Panc1 (cell line): ENCODE measurements around the gene DEFB114. TPM values are rescaled to one million over a fixed set of nuclear protein-coding genes. Genes with fewer than 3 reads are reported as not detected.

ENCODE experiments used
- ATAC-seq: fragments of 200-7000 bp; cut with Tn5 transposase; 2 replicates; pipeline ENCODE4 v1.9.1; 2020; ENCODE audit warnings: mild to moderate bottlenecking, moderate library complexity
- BruUV-seq: library from RNA; stranded (reverse); fragments of 400-500 nt; replicated peaks from 2 replicates; lab custom pipeline; 2021; lab: Mats Ljungman, UMichigan
- CTCF ChIA-PET: fragments of 300-600 bp; sonication (Branson Sonifier 250); formaldehyde crosslinking; loops from one replicate; lab custom pipeline; 2022; ENCODE audit warnings: antibody characterized with exemption; lab: Charles Lee
- POLR2A ChIA-PET: fragments of 300-600 bp; sonication (Branson Sonifier 250); formaldehyde crosslinking; loops from one replicate; lab custom pipeline; 2022; ENCODE audit warnings: antibody characterized with exemption; lab: Charles Lee
- DNase-seq: peaks from one replicate; pipeline ENCODE4 v3.0.0-alpha.2; 2010; ENCODE audit warnings: low read depth, low spot score
- H3K27ac ChIP-seq: 2 replicates; pipeline ENCODE4 v1.5.1; 2011; ENCODE audit warnings: mild to moderate bottlenecking, low read length, inconsistent platforms
- H3K27me3 ChIP-seq: fragments of 200-500 bp; sonication (Bioruptor generic); 2 replicates; pipeline ENCODE4 v1.6.0; 2014; ENCODE audit warnings: low read length, inconsistent platforms; ENCODE audit not compliant: control insufficient read depth, insufficient read depth
- H3K36me3 ChIP-seq: fragments of 200-500 bp; sonication (Bioruptor generic); 2 replicates; pipeline ENCODE4 v1.5.1; 2014; ENCODE audit warnings: inconsistent platforms, mild to moderate bottlenecking, low read length, moderate library complexity; ENCODE audit not compliant: control insufficient read depth, insufficient read depth
- H3K4me1 ChIP-seq: 2 replicates; pipeline ENCODE4 v1.5.1; 2011; ENCODE audit warnings: inconsistent platforms, mild to moderate bottlenecking, low read length, moderate library complexity; ENCODE audit not compliant: control insufficient read depth, insufficient read depth
- H3K4me3 ChIP-seq, 2 experiments: 2 replicates each; pipeline ENCODE4 v1.5.1; 2011 to 2012; ENCODE audit warnings: low read depth in 2 of 2, low read length in 2 of 2, mild to moderate bottlenecking in 2 of 2, inconsistent platforms in 1 of 2, moderate library complexity in 1 of 2
- H3K9me3 ChIP-seq: fragments of 200-500 bp; sonication (Bioruptor generic); 2 replicates; pipeline ENCODE4 v1.5.1; 2014; ENCODE audit warnings: low read depth, mild to moderate bottlenecking, inconsistent platforms, low read length, moderate library complexity; ENCODE audit not compliant: control insufficient read depth, insufficient read depth
- CTCF ChIP-seq: fragments of 450-650 bp; IDR thresholded peaks from 2 replicates; pipeline ENCODE4 v1.5.1; 2017; ENCODE audit warnings: mild to moderate bottlenecking
- POLR2AphosphoS5 ChIP-seq: IDR thresholded peaks from 2 replicates; pipeline ENCODE4 v1.6.1; 2012; ENCODE audit warnings: mild to moderate bottlenecking, low read depth, low read length, moderate library complexity
- REST ChIP-seq, 2 experiments: IDR thresholded peaks; 2 replicates each; pipeline ENCODE4 v1.6.1; 2011 to 2012; ENCODE audit warnings: low read depth in 2 of 2, control low read depth in 1 of 2, low read length in 1 of 2, mild to moderate bottlenecking in 1 of 2, moderate library complexity in 1 of 2; ENCODE audit not compliant: insufficient read depth in 1 of 2
- SIN3A ChIP-seq: IDR thresholded peaks from 2 replicates; pipeline ENCODE4 v1.6.1; 2012; ENCODE audit warnings: low read depth, mild to moderate bottlenecking, low read length, moderate library complexity, borderline replicate concordance; ENCODE audit not compliant: insufficient read depth
- TCF7L2 ChIP-seq: IDR thresholded peaks from 2 replicates; pipeline ENCODE4 v1.6.1; 2011; ENCODE audit warnings: mild to moderate bottlenecking, low read depth, low read length, inconsistent platforms
- in situ Hi-C: cut with HindIII; loops from 2 replicates; pipeline ENCODE4 v1.10.0; 2016; ENCODE audit warnings: low sequenced_read_pairs, low pct_unique_long_range_greater_than_20kb
- intact Hi-C: fragments of 100-400 bp; cut with micrococcal nuclease; formaldehyde crosslinking; loops from one replicate; pipeline ENCODE4 v1.10.0; 2022; ENCODE audit not compliant: unreplicated experiment
- total RNA-seq: library from RNA; stranded (reverse); gene quantifications from one replicate; pipeline ENCODE4 v1.2.1, GENCODE V29; 2021; ENCODE audit not compliant: unreplicated experiment

The DEFB114 gene
- total RNA-seq, 1 experiment from 2014 or later = not detected

- H3K27ac ChIP-seq = no peak overlapping the region
- ATAC-seq = no peak
- H3K36me3 ChIP-seq = no peaks in the 10 kb centered on the region
- TF ChIP-seq REST (IDR thresholded peaks at IDR 0.05; ENCODE audit: insufficient read depth in 1 of 2, low read depth in 2 of 2, low read length in 1 of 2) = no peak
- no peak for TF ChIP-seq CTCF
- TF ChIP-seq TCF7L2 = no peak
- TF ChIP-seq POLR2AphosphoS5 = no peak
- no peak for TF ChIP-seq SIN3A
- H3K27me3 ChIP-seq = no peaks in the 10 kb centered on the region
- BruUV-seq = no TSS peak
- ChIA-PET CTCF (no interaction called here), POLR2A (no interaction called here)
- DNase-seq = no peak
- intact Hi-C loops = no loop called here
- no peak overlapping the region for H3K4me3 ChIP-seq
- no peaks in the 10 kb centered on the region for H3K9me3 ChIP-seq
- in situ Hi-C loops = no loop called here
- H3K4me1 ChIP-seq = no peaks in the 10 kb centered on the region
Observed at GRCh38 chr6:49933526-49933925, 30.4 kb downstream of the DEFB114 start.

DNA sequence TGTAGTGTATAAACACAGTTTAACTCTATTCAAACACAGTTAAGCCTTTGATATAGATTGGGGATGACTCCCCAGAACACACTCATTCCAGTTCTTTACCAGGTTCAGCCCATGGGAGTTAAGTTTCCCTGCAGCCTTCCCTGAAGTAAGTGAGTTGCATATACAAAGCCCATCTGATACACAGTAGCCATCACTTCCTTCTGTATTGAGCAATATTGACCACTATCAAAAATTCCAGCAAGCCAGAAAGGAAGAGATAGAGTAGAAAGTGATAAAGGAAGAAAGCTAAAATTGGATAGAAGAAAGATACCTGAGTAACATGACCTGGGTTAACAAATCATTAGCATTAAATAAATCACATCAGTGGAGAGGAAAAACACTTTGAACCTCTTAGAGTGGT lies 34.6 kb downstream of the DEFB114 start:
- no peak for TF ChIP-seq SIN3A
- no peak for TF ChIP-seq POLR2AphosphoS5
- TF ChIP-seq TCF7L2 = no peak
- TF ChIP-seq REST (IDR thresholded peaks at IDR 0.05; ENCODE audit: insufficient read depth in 1 of 2, low read depth in 2 of 2, low read length in 1 of 2) = no peak
- no peak for TF ChIP-seq CTCF
- H3K4me1 ChIP-seq = no peaks in the 10 kb centered on the region
- in situ Hi-C loops = no loop called here
- H3K36me3 ChIP-seq = no peaks in the 10 kb centered on the region
- DNase-seq (no peak), ATAC-seq (no peak)
- H3K9me3 ChIP-seq = no peaks in the 10 kb centered on the region
- H3K4me3 ChIP-seq = no peak overlapping the region
- BruUV-seq = no TSS peak
- ChIA-PET CTCF (no interaction called here), POLR2A (no interaction called here)
- H3K27ac ChIP-seq = no peak overlapping the region
- no peaks in the 10 kb centered on the region for H3K27me3 ChIP-seq
- intact Hi-C loops = no loop called here
